ENCODE data around the gene CLIC3.

- TF ChIP-seq CTCF (IDR thresholded peaks at IDR 0.05) (no peak), EZH2 (IDR thresholded peaks at IDR 0.05; ENCODE audit: borderline replicate concordance, insufficient read depth, low read depth, low read length, poor library complexity, severe bottlenecking) (peak; percentile 94)
Observed at GRCh38 chr9:137045294-137046087, 49.1 kb upstream of the CLIC3 start.

Data from B cell (primary cell).